SK-N-SH (cell line): ENCODE data around the gene CAMK1.

Experiments used
- FOSL2 ChIP-seq: IDR thresholded peaks from 2 replicates; pipeline ENCODE4 v1.4.0; 2012; ENCODE audit warnings: low read depth, mild to moderate bottlenecking, moderate library complexity, borderline replicate concordance
- NFIC ChIP-seq: IDR thresholded peaks from 2 replicates; pipeline ENCODE4 v1.4.0; 2012; ENCODE audit warnings: borderline replicate concordance
- SMC3 ChIP-seq: IDR thresholded peaks from 2 replicates; pipeline ENCODE4 v1.6.1; 2012; ENCODE audit warnings: low read depth, low read length, improper control_type of control experiment
- TF ChIP-seq, protein P1 (sequence below): IDR thresholded peaks from 2 replicates; pipeline ENCODE4 v1.6.1; 2012; ENCODE audit warnings: mild to moderate bottlenecking, low read depth, low read length, moderate library complexity
- TF ChIP-seq, protein P2 (sequence below): fragments of 200-600 bp; sonication (generic); IDR thresholded peaks from 2 replicates; pipeline ENCODE4 v1.6.1; 2017; ENCODE audit warnings: antibody characterized with exemption, mild to moderate bottlenecking, moderate library complexity
- TF ChIP-seq, protein P3 (sequence below): fragments of 150-350 bp; IDR thresholded peaks from 2 replicates; pipeline ENCODE4 v1.6.1; 2017; ENCODE audit warnings: antibody characterized with exemption, low read length, low read depth, borderline replicate concordance

DNA sequence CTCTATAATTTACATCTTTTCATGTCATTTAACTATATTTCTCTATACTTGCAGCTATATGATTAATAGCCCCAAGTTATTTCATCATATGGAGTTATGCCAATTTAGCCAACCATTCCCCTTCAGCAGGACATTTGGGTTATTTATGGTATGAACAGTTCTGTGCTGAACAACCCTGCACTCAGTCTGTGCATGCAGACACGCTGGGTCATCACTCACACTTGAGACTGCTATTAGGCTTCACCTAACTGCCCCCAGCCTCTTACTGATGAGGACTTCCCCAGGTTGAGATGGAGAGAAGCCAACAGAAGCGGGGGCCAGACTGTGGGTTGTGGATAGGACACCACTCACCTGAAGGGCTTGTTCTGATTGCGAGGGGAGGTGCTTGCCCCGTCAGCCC is 15.2 kb upstream of the CAMK1 start:
- TF ChIP-seq, protein P1, sequence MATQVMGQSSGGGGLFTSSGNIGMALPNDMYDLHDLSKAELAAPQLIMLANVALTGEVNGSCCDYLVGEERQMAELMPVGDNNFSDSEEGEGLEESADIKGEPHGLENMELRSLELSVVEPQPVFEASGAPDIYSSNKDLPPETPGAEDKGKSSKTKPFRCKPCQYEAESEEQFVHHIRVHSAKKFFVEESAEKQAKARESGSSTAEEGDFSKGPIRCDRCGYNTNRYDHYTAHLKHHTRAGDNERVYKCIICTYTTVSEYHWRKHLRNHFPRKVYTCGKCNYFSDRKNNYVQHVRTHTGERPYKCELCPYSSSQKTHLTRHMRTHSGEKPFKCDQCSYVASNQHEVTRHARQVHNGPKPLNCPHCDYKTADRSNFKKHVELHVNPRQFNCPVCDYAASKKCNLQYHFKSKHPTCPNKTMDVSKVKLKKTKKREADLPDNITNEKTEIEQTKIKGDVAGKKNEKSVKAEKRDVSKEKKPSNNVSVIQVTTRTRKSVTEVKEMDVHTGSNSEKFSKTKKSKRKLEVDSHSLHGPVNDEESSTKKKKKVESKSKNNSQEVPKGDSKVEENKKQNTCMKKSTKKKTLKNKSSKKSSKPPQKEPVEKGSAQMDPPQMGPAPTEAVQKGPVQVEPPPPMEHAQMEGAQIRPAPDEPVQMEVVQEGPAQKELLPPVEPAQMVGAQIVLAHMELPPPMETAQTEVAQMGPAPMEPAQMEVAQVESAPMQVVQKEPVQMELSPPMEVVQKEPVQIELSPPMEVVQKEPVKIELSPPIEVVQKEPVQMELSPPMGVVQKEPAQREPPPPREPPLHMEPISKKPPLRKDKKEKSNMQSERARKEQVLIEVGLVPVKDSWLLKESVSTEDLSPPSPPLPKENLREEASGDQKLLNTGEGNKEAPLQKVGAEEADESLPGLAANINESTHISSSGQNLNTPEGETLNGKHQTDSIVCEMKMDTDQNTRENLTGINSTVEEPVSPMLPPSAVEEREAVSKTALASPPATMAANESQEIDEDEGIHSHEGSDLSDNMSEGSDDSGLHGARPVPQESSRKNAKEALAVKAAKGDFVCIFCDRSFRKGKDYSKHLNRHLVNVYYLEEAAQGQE = no peak
- TF ChIP-seq FOSL2 (no peak), NFIC (no peak), SMC3 (no peak)
- TF ChIP-seq, protein P2, sequence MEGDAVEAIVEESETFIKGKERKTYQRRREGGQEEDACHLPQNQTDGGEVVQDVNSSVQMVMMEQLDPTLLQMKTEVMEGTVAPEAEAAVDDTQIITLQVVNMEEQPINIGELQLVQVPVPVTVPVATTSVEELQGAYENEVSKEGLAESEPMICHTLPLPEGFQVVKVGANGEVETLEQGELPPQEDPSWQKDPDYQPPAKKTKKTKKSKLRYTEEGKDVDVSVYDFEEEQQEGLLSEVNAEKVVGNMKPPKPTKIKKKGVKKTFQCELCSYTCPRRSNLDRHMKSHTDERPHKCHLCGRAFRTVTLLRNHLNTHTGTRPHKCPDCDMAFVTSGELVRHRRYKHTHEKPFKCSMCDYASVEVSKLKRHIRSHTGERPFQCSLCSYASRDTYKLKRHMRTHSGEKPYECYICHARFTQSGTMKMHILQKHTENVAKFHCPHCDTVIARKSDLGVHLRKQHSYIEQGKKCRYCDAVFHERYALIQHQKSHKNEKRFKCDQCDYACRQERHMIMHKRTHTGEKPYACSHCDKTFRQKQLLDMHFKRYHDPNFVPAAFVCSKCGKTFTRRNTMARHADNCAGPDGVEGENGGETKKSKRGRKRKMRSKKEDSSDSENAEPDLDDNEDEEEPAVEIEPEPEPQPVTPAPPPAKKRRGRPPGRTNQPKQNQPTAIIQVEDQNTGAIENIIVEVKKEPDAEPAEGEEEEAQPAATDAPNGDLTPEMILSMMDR = no peak
- TF ChIP-seq, protein P3, sequence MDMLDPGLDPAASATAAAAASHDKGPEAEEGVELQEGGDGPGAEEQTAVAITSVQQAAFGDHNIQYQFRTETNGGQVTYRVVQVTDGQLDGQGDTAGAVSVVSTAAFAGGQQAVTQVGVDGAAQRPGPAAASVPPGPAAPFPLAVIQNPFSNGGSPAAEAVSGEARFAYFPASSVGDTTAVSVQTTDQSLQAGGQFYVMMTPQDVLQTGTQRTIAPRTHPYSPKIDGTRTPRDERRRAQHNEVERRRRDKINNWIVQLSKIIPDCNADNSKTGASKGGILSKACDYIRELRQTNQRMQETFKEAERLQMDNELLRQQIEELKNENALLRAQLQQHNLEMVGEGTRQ = no peak
